Duodenal mucosa (tissue), 2 donors: ENCODE data around the gene TAF7.
A peak's percentile ranks its signal among the peaks of the same experiment; 100 is the strongest.

Experiments
- H3K27ac ChIP-seq: one replicate; pipeline ENCODE4 v1.7.0; 2013; ENCODE audit warnings: low read depth, low read length
- H3K27me3 ChIP-seq, 2 donors: one replicate each; pipeline ENCODE4 v1.7.0; 2013; ENCODE audit warnings: low read length in 2 of 2, control low read depth in 1 of 2; ENCODE audit not compliant: insufficient read depth in 2 of 2, control insufficient read depth in 1 of 2
- H3K36me3 ChIP-seq, 2 donors: one replicate each; pipeline ENCODE4 v1.7.0; 2013; ENCODE audit warnings: low read length in 2 of 2, control low read depth in 1 of 2; ENCODE audit not compliant: insufficient read depth in 2 of 2, control insufficient read depth in 1 of 2
- H3K4me1 ChIP-seq, 2 donors: one replicate each; pipeline ENCODE4 v1.7.0; 2013; ENCODE audit warnings: low read length in 2 of 2, control low read depth in 1 of 2; ENCODE audit not compliant: insufficient read depth in 2 of 2, control insufficient read depth in 1 of 2
- H3K4me3 ChIP-seq, 2 donors: one replicate each; pipeline ENCODE4 v1.7.0; 2013; ENCODE audit warnings: low read length in 2 of 2, low read depth in 1 of 2
- H3K9ac ChIP-seq, 2 donors: one replicate each; pipeline ENCODE4 v1.7.0; 2013; ENCODE audit warnings: low read length in 2 of 2, low read depth in 1 of 2
- H3K9me3 ChIP-seq, 2 donors: one replicate each; pipeline ENCODE4 v1.7.0; 2013; ENCODE audit warnings: low read length in 2 of 2, control low read depth in 1 of 2; ENCODE audit not compliant: control insufficient read depth in 1 of 2

The TAF7 gene

DNA sequence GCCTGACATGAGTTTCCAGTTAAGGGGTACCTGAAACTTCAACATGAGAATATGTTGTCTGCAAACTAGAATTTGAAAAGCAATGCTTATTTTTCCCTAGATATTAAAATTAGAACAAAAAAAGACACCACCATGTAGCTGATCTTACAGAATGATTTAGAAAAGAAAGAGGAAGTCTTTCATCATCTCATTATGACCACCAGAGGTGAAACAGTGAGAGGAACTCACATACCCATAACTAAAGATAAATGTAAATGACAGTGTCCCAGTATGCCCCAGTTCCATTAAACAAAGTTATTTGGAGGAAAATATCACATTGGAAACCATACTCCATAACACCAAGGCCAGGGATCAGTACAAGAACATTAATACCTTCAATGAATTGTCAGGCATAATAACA lies 6.9 kb downstream of the TAF7 start:
- Histone ChIP-seq H3K9ac (no peak overlapping the region), H3K4me3 (no peak overlapping the region), H3K4me1 (no peaks in the 10 kb centered on the region), H3K27ac (no peak overlapping the region), H3K27me3 (no peaks in the 10 kb centered on the region), H3K9me3 (peaks cover 70 to 76% of the 10 kb centered on the region in 2 donors), H3K36me3 (peaks cover 12 to 16% of the 10 kb centered on the region in 2 donors)

DNA sequence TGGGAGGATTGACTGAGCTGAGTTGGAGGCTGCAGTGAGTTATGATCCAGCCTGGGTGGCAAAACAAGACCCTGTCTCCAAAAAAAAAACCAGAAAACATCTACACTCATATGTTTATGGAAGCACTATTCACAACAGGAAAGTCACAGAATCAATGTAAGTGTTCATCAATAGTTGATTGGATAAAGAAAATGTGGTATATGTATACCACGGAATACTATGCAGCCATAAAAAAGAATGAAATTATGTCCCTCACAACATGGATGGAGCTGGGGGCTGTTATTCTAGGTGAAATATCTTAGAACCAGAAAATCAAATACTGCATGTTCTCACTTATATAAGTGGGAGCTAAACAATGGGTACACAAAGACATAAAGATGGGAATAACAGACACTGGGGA lies 14.0 kb downstream of the TAF7 start:
- Histone ChIP-seq H3K9me3 (peaks cover 70 to 75% of the 10 kb centered on the region in 2 donors), H3K4me1 (no peaks in the 10 kb centered on the region), H3K4me3 (no peak overlapping the region), H3K36me3 (peaks cover 0 to 10% of the 10 kb centered on the region in 2 donors), H3K27ac (no peak overlapping the region), H3K9ac (no peak overlapping the region), H3K27me3 (no peaks in the 10 kb centered on the region)

DNA sequence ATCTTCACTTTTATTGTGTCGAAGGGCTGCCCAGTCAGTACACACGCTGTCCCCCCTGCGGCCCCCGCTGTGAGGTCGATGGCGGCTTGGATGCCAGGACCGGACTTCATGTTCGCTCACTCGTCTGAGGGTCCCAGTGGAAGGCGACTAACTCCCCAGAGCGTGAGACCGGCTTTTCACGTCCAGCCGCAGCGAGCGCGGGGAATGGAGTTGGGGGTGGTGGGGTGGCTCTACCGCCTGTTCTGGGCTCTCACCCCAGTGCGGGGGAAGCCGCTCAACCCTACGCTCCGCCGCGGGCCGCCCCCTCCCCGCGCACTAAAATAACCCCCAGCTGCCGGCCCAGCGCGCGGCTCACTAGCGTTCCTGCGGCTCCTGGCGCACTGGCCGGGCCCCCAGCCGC lies 16.8 kb downstream of the TAF7 start, which contains the start of gene SLC25A2:
Gene SLC25A2, minus strand, starts transcription at position 294 of the 400 bp plus-strand sequence. Its CDS starts 184 bp downstream, at position 110.
- Histone ChIP-seq H3K9ac (no peak within 1 kb of the TSS), H3K27me3 (no peaks in the 10 kb centered on the region), H3K9me3 (peaks cover 66 to 79% of the 10 kb centered on the region in 2 donors), H3K4me1 (no peaks in the 10 kb centered on the region), H3K4me3 (peak within 1 kb of the TSS; percentile 29 to 32), H3K27ac (no peak within 1 kb of the TSS), H3K36me3 (peaks cover 0 to 14% of the 10 kb centered on the region in 2 donors)

DNA sequence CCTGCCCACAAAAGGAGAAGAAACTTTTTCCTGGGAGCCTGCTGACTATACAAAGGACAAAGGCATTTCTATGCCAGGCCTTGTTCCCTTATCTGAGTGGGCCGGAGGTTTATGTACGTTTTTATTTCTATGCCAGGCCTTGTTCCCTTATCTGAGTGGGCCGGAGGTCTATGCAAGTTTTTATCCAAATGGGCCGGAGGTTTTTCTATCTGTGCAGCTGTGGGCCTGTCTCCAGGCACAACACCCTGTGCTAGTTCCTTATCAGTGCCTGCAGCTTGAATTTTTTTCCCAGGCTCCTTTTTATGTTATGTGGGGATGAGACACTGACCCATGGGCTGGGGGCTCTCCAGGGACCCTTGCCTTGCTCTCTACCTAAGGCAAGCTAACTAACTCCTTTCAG lies 22.2 kb downstream of the TAF7 start:
- Histone ChIP-seq H3K36me3 (peaks cover 0 to 10% of the 10 kb centered on the region in 2 donors), H3K27ac (no peak overlapping the region), H3K9ac (no peak overlapping the region), H3K9me3 (peaks cover 50 to 77% of the 10 kb centered on the region in 2 donors), H3K4me3 (no peak overlapping the region), H3K4me1 (no peaks in the 10 kb centered on the region), H3K27me3 (no peaks in the 10 kb centered on the region)

DNA sequence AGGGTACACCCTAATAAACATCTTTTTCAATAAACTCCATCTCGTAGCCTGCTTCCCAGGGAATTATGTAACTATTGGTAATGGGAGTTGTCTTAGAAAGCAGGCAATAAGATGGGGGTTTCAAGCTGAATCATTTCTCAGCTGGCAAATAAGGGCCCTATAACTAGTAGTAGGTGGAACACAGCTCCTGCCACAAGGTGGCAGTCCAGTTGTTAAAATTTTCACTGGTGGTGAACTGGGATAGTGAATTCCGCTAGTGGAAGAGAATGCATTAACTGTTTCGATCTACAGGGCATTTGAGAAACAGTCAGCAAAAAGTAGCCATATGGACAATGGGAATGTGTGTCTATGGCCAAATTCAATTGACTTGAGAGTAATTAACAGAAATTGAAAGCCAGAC lies 47.7 kb downstream of the TAF7 start:
- H3K27me3 ChIP-seq: no peaks in the 10 kb centered on the region
- peaks cover 68 to 80% of the 10 kb centered on the region in 2 donors for H3K9me3 ChIP-seq
- H3K4me1 ChIP-seq: no peaks in the 10 kb centered on the region
- H3K4me3 ChIP-seq: no peak overlapping the region
- no peak overlapping the region for H3K27ac ChIP-seq
- peaks cover 0 to 3% of the 10 kb centered on the region in 2 donors for H3K36me3 ChIP-seq
- no peak overlapping the region for H3K9ac ChIP-seq

DNA sequence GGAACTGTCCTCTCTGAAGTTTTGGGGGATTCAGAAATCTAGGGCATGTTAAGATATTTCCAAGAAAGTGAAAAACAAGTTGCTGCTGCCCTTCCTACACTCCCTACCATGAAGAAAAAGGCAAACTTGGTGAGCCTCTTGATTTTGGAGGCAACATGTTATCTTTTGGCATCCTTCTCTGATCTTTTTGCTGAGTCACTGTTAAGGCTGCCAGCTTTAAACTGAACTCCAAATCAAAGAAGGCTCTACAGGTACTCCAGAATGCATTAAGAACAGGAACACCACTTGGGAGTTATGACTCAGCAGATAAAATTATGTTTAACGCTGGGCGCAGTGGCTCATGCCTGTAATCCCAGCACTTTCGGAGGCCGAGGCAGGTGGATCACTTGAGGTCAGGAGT lies 51.4 kb downstream of the TAF7 start:
- no peaks in the 10 kb centered on the region for H3K4me1 ChIP-seq
- H3K27ac ChIP-seq: no peak overlapping the region
- H3K36me3 ChIP-seq: peaks cover 0 to 3% of the 10 kb centered on the region in 2 donors
- peak overlapping the region in 1 of 2 donors; percentile 21 for H3K4me3 ChIP-seq
- H3K27me3 ChIP-seq: no peaks in the 10 kb centered on the region
- peaks cover 70 to 91% of the 10 kb centered on the region in 2 donors for H3K9me3 ChIP-seq
- no peak overlapping the region for H3K9ac ChIP-seq
